HepG2 (cell line): Measurements from ENCODE around the gene PNO1. TPM values are rescaled to one million over a fixed set of nuclear protein-coding genes. Genes with fewer than 3 reads are reported as not detected.

Experiments used
- ADNP ChIP-seq: sonication (generic); formaldehyde crosslinking; IDR thresholded peaks from 2 replicates; pipeline ENCODE4 v1.4.0; 2020; ENCODE audit warnings: missing genetic modification reagents
- BCL3 ChIP-seq: sonication (generic); formaldehyde crosslinking; IDR thresholded peaks from 2 replicates; pipeline ENCODE4 v1.5.1; 2020; ENCODE audit warnings: mild to moderate bottlenecking, missing genetic modification reagents, moderate library complexity
- CC2D1A ChIP-seq: sonication (generic); formaldehyde crosslinking; IDR thresholded peaks from 2 replicates; pipeline ENCODE4 v1.8.1; 2023; ENCODE audit warnings: mild to moderate bottlenecking, missing genetic modification reagents
- CSRNP1 ChIP-seq: sonication (generic); formaldehyde crosslinking; IDR thresholded peaks from 2 replicates; pipeline ENCODE4 v1.8.1; 2023; ENCODE audit warnings: mild to moderate bottlenecking, missing genetic modification reagents
- HNRNPL ChIP-seq: fragments of 200-400 bp; formaldehyde crosslinking; IDR thresholded peaks from 2 replicates; pipeline ENCODE4 v1.6.1; 2017; ENCODE audit warnings: mild to moderate bottlenecking, low read depth, low read length
- HOXD1 ChIP-seq: sonication (generic); formaldehyde crosslinking; IDR thresholded peaks from 2 replicates; pipeline ENCODE4 v1.5.0; 2020; ENCODE audit warnings: missing genetic modification reagents
- JARID2 ChIP-seq: sonication (generic); formaldehyde crosslinking; IDR thresholded peaks from 2 replicates; pipeline ENCODE4 v1.8.1; 2023; ENCODE audit warnings: missing genetic modification reagents, inconsistent platforms; ENCODE audit not compliant: insufficient replicate concordance
- NFATC3 ChIP-seq: sonication (generic); formaldehyde crosslinking; IDR thresholded peaks from 2 replicates; pipeline ENCODE4 v1.5.1; 2020; ENCODE audit warnings: mild to moderate bottlenecking, missing genetic modification reagents
- RNF219 ChIP-seq: sonication (generic); formaldehyde crosslinking; IDR thresholded peaks from 2 replicates; pipeline ENCODE4 v1.5.0; 2020; ENCODE audit warnings: mild to moderate bottlenecking, missing genetic modification reagents
- SALL1 ChIP-seq: sonication (generic); formaldehyde crosslinking; IDR thresholded peaks from 2 replicates; pipeline ENCODE4 v1.8.0; 2022; ENCODE audit warnings: mild to moderate bottlenecking, missing genetic modification reagents
- SKI ChIP-seq: fragments of 450-650 bp; IDR thresholded peaks from one replicate; pipeline ENCODE4 v1.6.1; 2018; ENCODE audit warnings: mild to moderate bottlenecking; ENCODE audit not compliant: partially characterized antibody
- SNAPC4 ChIP-seq: sonication (generic); formaldehyde crosslinking; IDR thresholded peaks from 2 replicates; pipeline ENCODE4 v1.4.0; 2020; ENCODE audit warnings: mild to moderate bottlenecking, missing genetic modification reagents
- SRSF1 ChIP-seq: fragments of 200-400 bp; formaldehyde crosslinking; optimal IDR thresholded peaks from 2 replicates; pipeline ENCODE3; 2017; ENCODE audit warnings: mild to moderate bottlenecking, low read depth, low read length, moderate library complexity
- SRY ChIP-seq: sonication (generic); formaldehyde crosslinking; IDR thresholded peaks from 2 replicates; pipeline ENCODE4 v1.8.0; 2022; ENCODE audit warnings: mild to moderate bottlenecking, missing genetic modification reagents
- THRA ChIP-seq: sonication (generic); formaldehyde crosslinking; IDR thresholded peaks from 2 replicates; pipeline ENCODE4 v1.4.0; 2020; ENCODE audit warnings: missing genetic modification reagents, borderline replicate concordance
- ZNF329 ChIP-seq: sonication (generic); formaldehyde crosslinking; IDR thresholded peaks from 2 replicates; pipeline ENCODE4 v1.9.0; 2021; ENCODE audit warnings: low read depth, mild to moderate bottlenecking, missing genetic modification reagents
- ZNF792 ChIP-seq: IDR thresholded peaks from 2 replicates; pipeline ENCODE4 v1.6.1; 2016
- polyA plus RNA-seq, 8 experiments: library from polyadenylated mRNA; depleted of rRNA in 3 of 8; stranded (reverse) in 7 of 8; unstranded in 1 of 8; fragments of >200 nt; fragmentation: Illumina TruSeq in 4 of 8; extraction: Trizol in 4 of 8; gene quantifications; 2 replicates each; pipeline versions ENCODE4 v1.2.1 to v1.2.3, GENCODE V29; 2011 to 2016; ENCODE audit warnings: low read depth in 4 of 8, missing spikeins in 1 of 8, mixed read lengths in 1 of 8; ENCODE audit not compliant: insufficient read depth in 1 of 8
- total RNA-seq, 5 experiments: library from RNA; depleted of rRNA; stranded (reverse); fragments of >200 nt; fragmentation: Illumina TruSeq; extraction: Trizol; gene quantifications; 2 replicates each; pipeline ENCODE4 v1.2.3, GENCODE V29; 2016; ENCODE audit warnings: low read depth in 1 of 5

The PNO1 gene
- total and polyA plus RNA-seq, 2 of the 13 experiments (the other 11 are each of a cell fraction or from before 2014, with no cell fraction given): 12.8 to 48.5 TPM

GRCh38 chr2:68121873-68122679 is 35.6 kb upstream of the PNO1 start (continued):
- TF ChIP-seq CC2D1A (CRISPR knock-in tag) (no peak), SNAPC4 (CRISPR knock-in tag) (no peak), BCL3 (CRISPR knock-in tag) (no peak), THRA (CRISPR knock-in tag) (no peak), SKI (peak; percentile 28), JARID2 (no peak), SRY (no peak), ZNF792 (CRISPR knock-in tag) (no peak), SRSF1 (no peak), ADNP (CRISPR knock-in tag) (no peak), HOXD1 (CRISPR knock-in tag) (no peak), HNRNPL (no peak), SALL1 (peak; percentile 52), CSRNP1 (CRISPR knock-in tag) (no peak), ZNF329 (CRISPR knock-in tag) (no peak), RNF219 (CRISPR knock-in tag) (no peak), NFATC3 (0 out of 2 replicates have a peak, but pooled peaks have one; percentile 24)
